Measurements from ENCODE around the gene PCGF5.
"Not testable (repeated sequence)": the region's sequence is repeated elsewhere in the genome, so short reads cannot be mapped to it uniquely, and the experiment has no call there.

Gene PCGF5

GRCh38 chr10:91220194-91220953, at the start of gene PCGF5:
Gene PCGF5 (plus strand): TSS chr10:91220663. CDS start chr10:91222872, 2,209 bp downstream.
- no peaks in the 10 kb centered on the region for H3K9me3 Mint-ChIP-seq
- H3K4me3 Mint-ChIP-seq: peak within 1 kb of the TSS; percentile 90
- peak within 1 kb of the TSS; percentile 89 for H3K27ac Mint-ChIP-seq
- peak; percentile 91 for DNase-seq (ENCODE audit: low spot score)
- peaks cover 22% of the 10 kb centered on the region for H3K36me3 Mint-ChIP-seq (ENCODE audit: low read depth)
- peaks cover 43% of the 10 kb centered on the region for H3K4me1 Mint-ChIP-seq (ENCODE audit: low read depth)
- H3K27me3 Mint-ChIP-seq (ENCODE audit: low read depth): no peaks in the 10 kb centered on the region

GRCh38 chr10:91171485-91171884, 49.0 kb upstream of the PCGF5 start:
- Mint-ChIP-seq H3K4me3 (no peak overlapping the region), H3K36me3 (ENCODE audit: low read depth) (peaks cover 19% of the 10 kb centered on the region), H3K9me3 (peaks cover 7% of the 10 kb centered on the region), H3K27ac (no peak overlapping the region), H3K27me3 (ENCODE audit: low read depth) (no peaks in the 10 kb centered on the region), H3K4me1 (ENCODE audit: low read depth) (peaks cover 13% of the 10 kb centered on the region)
- DNase-seq (ENCODE audit: low spot score): no peak

GRCh38 chr10:91172348-91172747, 48.1 kb upstream of the PCGF5 start:
- peaks cover 11% of the 10 kb centered on the region for H3K4me1 Mint-ChIP-seq (ENCODE audit: low read depth)
- no peak overlapping the region for H3K4me3 Mint-ChIP-seq
- H3K27me3 Mint-ChIP-seq (ENCODE audit: low read depth): no peaks in the 10 kb centered on the region
- DNase-seq (ENCODE audit: low spot score): no peak
- H3K36me3 Mint-ChIP-seq (ENCODE audit: low read depth): peaks cover 21% of the 10 kb centered on the region
- peaks cover 9% of the 10 kb centered on the region for H3K9me3 Mint-ChIP-seq
- H3K27ac Mint-ChIP-seq: no peak overlapping the region

- peaks cover 7% of the 10 kb centered on the region for H3K4me1 Mint-ChIP-seq (ENCODE audit: low read depth)
- H3K27ac Mint-ChIP-seq: no peak overlapping the region
- peaks cover 3% of the 10 kb centered on the region for H3K36me3 Mint-ChIP-seq (ENCODE audit: low read depth)
- no peak for DNase-seq (ENCODE audit: low spot score)
- H3K27me3 Mint-ChIP-seq (ENCODE audit: low read depth): no peaks in the 10 kb centered on the region
- H3K9me3 Mint-ChIP-seq: peaks cover under 1% of the 10 kb centered on the region
- H3K4me3 Mint-ChIP-seq: no peak overlapping the region
Measured at GRCh38 chr10:91185239-91185875, 35.1 kb upstream of the PCGF5 start.

- DNase-seq (ENCODE audit: low spot score): no peak
- Mint-ChIP-seq H3K36me3 (ENCODE audit: low read depth) (peaks cover 3% of the 10 kb centered on the region), H3K4me1 (ENCODE audit: low read depth) (peaks cover 15% of the 10 kb centered on the region), H3K27me3 (ENCODE audit: low read depth) (no peaks in the 10 kb centered on the region), H3K9me3 (no peaks in the 10 kb centered on the region), H3K27ac (no peak overlapping the region), H3K4me3 (no peak overlapping the region)
Measured at GRCh38 chr10:91187156-91187555, 33.3 kb upstream of the PCGF5 start.

- H3K36me3 Mint-ChIP-seq (ENCODE audit: low read depth); H3K9me3 Mint-ChIP-seq; H3K27ac Mint-ChIP-seq; H3K27me3 Mint-ChIP-seq (ENCODE audit: low read depth); DNase-seq (ENCODE audit: low spot score); H3K4me3 Mint-ChIP-seq: not testable (repeated sequence)
- H3K4me1 Mint-ChIP-seq (ENCODE audit: low read depth): peaks cover 17% of the 10 kb centered on the region
Measured at GRCh38 chr10:91188010-91188409, 32.5 kb upstream of the PCGF5 start.

GRCh38 chr10:91188889-91189288, 31.6 kb upstream of the PCGF5 start:
- no peaks in the 10 kb centered on the region for H3K27me3 Mint-ChIP-seq (ENCODE audit: low read depth)
- H3K4me1 Mint-ChIP-seq (ENCODE audit: low read depth): peaks cover 23% of the 10 kb centered on the region
- H3K27ac Mint-ChIP-seq: no peak overlapping the region

GRCh38 chr10:91190388-91190870, 30.0 kb upstream of the PCGF5 start:
- DNase-seq (ENCODE audit: low spot score): no peak
- H3K27me3 Mint-ChIP-seq (ENCODE audit: low read depth): no peaks in the 10 kb centered on the region
- no peak overlapping the region for H3K27ac Mint-ChIP-seq
- H3K4me1 Mint-ChIP-seq (ENCODE audit: low read depth): peaks cover 32% of the 10 kb centered on the region
- peaks cover 6% of the 10 kb centered on the region for H3K36me3 Mint-ChIP-seq (ENCODE audit: low read depth)
- no peaks in the 10 kb centered on the region for H3K9me3 Mint-ChIP-seq
- H3K4me3 Mint-ChIP-seq: no peak overlapping the region

More at GRCh38 chr10:91188889-91189288, 31.6 kb upstream of the PCGF5 start:
- no peak overlapping the region for H3K4me3 Mint-ChIP-seq
- H3K9me3 Mint-ChIP-seq: no peaks in the 10 kb centered on the region
- H3K36me3 Mint-ChIP-seq (ENCODE audit: low read depth): peaks cover 5% of the 10 kb centered on the region
- no peak for DNase-seq (ENCODE audit: low spot score)

- Mint-ChIP-seq H3K27me3 (ENCODE audit: low read depth) (no peaks in the 10 kb centered on the region), H3K27ac (no peak overlapping the region), H3K36me3 (ENCODE audit: low read depth) (peaks cover 6% of the 10 kb centered on the region), H3K9me3 (no peaks in the 10 kb centered on the region), H3K4me1 (ENCODE audit: low read depth) (peaks cover 32% of the 10 kb centered on the region), H3K4me3 (no peak overlapping the region)
- DNase-seq (ENCODE audit: low spot score): no peak
Measured at GRCh38 chr10:91190876-91191583, 29.4 kb upstream of the PCGF5 start.

GRCh38 chr10:91191584-91191919, 28.9 kb upstream of the PCGF5 start:
- Mint-ChIP-seq H3K9me3 (no peaks in the 10 kb centered on the region), H3K27ac (no peak overlapping the region), H3K4me1 (ENCODE audit: low read depth) (peaks cover 33% of the 10 kb centered on the region), H3K27me3 (ENCODE audit: low read depth) (no peaks in the 10 kb centered on the region), H3K4me3 (no peak overlapping the region), H3K36me3 (ENCODE audit: low read depth) (peaks cover 6% of the 10 kb centered on the region)
- no peak for DNase-seq (ENCODE audit: low spot score)

- Mint-ChIP-seq H3K4me1 (ENCODE audit: low read depth) (peaks cover 49% of the 10 kb centered on the region), H3K9me3 (no peaks in the 10 kb centered on the region), H3K27me3 (ENCODE audit: low read depth) (no peaks in the 10 kb centered on the region), H3K4me3 (no peak overlapping the region), H3K27ac (no peak overlapping the region), H3K36me3 (ENCODE audit: low read depth) (peaks cover 12% of the 10 kb centered on the region)
- DNase-seq (ENCODE audit: low spot score): peak; percentile 32
Measured at GRCh38 chr10:91194497-91195179, 25.8 kb upstream of the PCGF5 start.

- H3K27ac Mint-ChIP-seq: no peak overlapping the region
- DNase-seq (ENCODE audit: low spot score): no peak
Measured at GRCh38 chr10:91196268-91197048, 24.0 kb upstream of the PCGF5 start.

GRCh38 chr10:91197127-91197526, 23.3 kb upstream of the PCGF5 start:
- Mint-ChIP-seq H3K36me3 (ENCODE audit: low read depth) (peaks cover 12% of the 10 kb centered on the region), H3K4me3 (no peak overlapping the region), H3K27ac (no peak overlapping the region)

More at GRCh38 chr10:91196268-91197048, 24.0 kb upstream of the PCGF5 start:
- Mint-ChIP-seq H3K4me1 (ENCODE audit: low read depth) (peaks cover 59% of the 10 kb centered on the region), H3K9me3 (no peaks in the 10 kb centered on the region), H3K36me3 (ENCODE audit: low read depth) (peaks cover 12% of the 10 kb centered on the region), H3K4me3 (no peak overlapping the region), H3K27me3 (ENCODE audit: low read depth) (no peaks in the 10 kb centered on the region)

More at GRCh38 chr10:91197127-91197526, 23.3 kb upstream of the PCGF5 start:
- Mint-ChIP-seq H3K27me3 (ENCODE audit: low read depth) (no peaks in the 10 kb centered on the region), H3K4me1 (ENCODE audit: low read depth) (peaks cover 65% of the 10 kb centered on the region), H3K9me3 (no peaks in the 10 kb centered on the region)
- no peak for DNase-seq (ENCODE audit: low spot score)

All from T-helper 2 cell treated with Interferon-gamma antibody and Interleukin-4, amounts not matched to agents 5 μg/mL and 100 μg/mL, for 36 hours (primary cell).